Lower lobe of right lung (tissue), 2 donors: ENCODE measurements around the gene MYMX. TPM values are rescaled to one million over a fixed set of nuclear protein-coding genes. Genes with fewer than 3 reads are reported as not detected.

Experiments used
- ATAC-seq, 2 donors: fragments of 200-7000 bp; cut with Tn5 transposase; one replicate each; pipeline ENCODE4 v1.9.1; 2020 to 2022; ENCODE audit warnings: mild to moderate bottlenecking in 2 of 2, moderate library complexity in 2 of 2
- DNase-seq: peaks from one replicate; pipeline ENCODE4 v3.0.0-alpha.2; 2020
- H3K27ac ChIP-seq: fragments of 200-600 bp; one replicate; pipeline ENCODE4 v1.8.0; 2022
- H3K27me3 ChIP-seq: fragments of 200-600 bp; one replicate; pipeline ENCODE4 v1.8.0; 2022; ENCODE audit warnings: low read depth
- H3K36me3 ChIP-seq: fragments of 200-600 bp; one replicate; pipeline ENCODE4 v1.8.0; 2022; ENCODE audit warnings: mild to moderate bottlenecking
- H3K4me1 ChIP-seq: fragments of 200-600 bp; one replicate; pipeline ENCODE4 v1.8.0; 2022
- H3K4me3 ChIP-seq: fragments of 200-600 bp; one replicate; pipeline ENCODE4 v1.8.0; 2022; ENCODE audit warnings: mild to moderate bottlenecking
- H3K9me3 ChIP-seq: fragments of 200-600 bp; one replicate; pipeline ENCODE4 v1.8.0; 2022
- CTCF ChIP-seq: fragments of 200-600 bp; IDR thresholded peaks from one replicate; pipeline ENCODE4 v1.8.0; 2022; ENCODE audit warnings: antibody characterized with exemption, mild to moderate bottlenecking
- intact Hi-C: fragments of 100-400 bp; cut with DNase I; formaldehyde crosslinking; loops from one replicate; pipeline ENCODE4 v1.11.0; 2022
- total RNA-seq: library from RNA; stranded (reverse); fragmentation: NEBNext Ultra II Directional; extraction: Animal tissue kit (Norgen Biotek cat#: 25700); gene quantifications from one replicate; pipeline ENCODE4 v1.2.1, GENCODE V29; 2021
- donor health status: DM: no; HTN: yes; CAD: no; lungs with severe emphysema.

Gene MYMX
- total RNA-seq, 1 donor from 2014 or later: not detected

- DNase-seq (peak; percentile 96), ATAC-seq (peak; percentile 93)
- H3K4me3 ChIP-seq: peak within 1 kb of the TSS; percentile 87
- peak within 1 kb of the TSS; percentile 85 for H3K27ac ChIP-seq
- intact Hi-C loops: no loop called here
- no peaks in the 10 kb centered on the region for H3K9me3 ChIP-seq
- peak; percentile 16 for TF ChIP-seq CTCF
- peaks cover 35% of the 10 kb centered on the region for H3K4me1 ChIP-seq
- peaks cover 11% of the 10 kb centered on the region for H3K27me3 ChIP-seq
- peaks cover 3% of the 10 kb centered on the region for H3K36me3 ChIP-seq
These were observed 48.4 kb downstream of the MYMX start, which contains the start of gene NFKBIE for GRCh38 chr6:44265007-44265721. Gene NFKBIE (minus strand): TSS chr6:44265551. CDS start chr6:44265346, 205 bp downstream.

GRCh38 chr6:44265722-44266233, 49.1 kb downstream of the MYMX start:
- DNase-seq (peak; percentile 38), ATAC-seq (no peak)
- H3K4me1 ChIP-seq: peaks cover 35% of the 10 kb centered on the region
- no peak for TF ChIP-seq CTCF
- peak overlapping the region; percentile 87 for H3K4me3 ChIP-seq
- intact Hi-C loops: no loop called here
- peak overlapping the region; percentile 85 for H3K27ac ChIP-seq
- no peaks in the 10 kb centered on the region for H3K9me3 ChIP-seq
- no peaks in the 10 kb centered on the region for H3K36me3 ChIP-seq
- peaks cover 15% of the 10 kb centered on the region for H3K27me3 ChIP-seq

- Histone ChIP-seq H3K9me3 (no peaks in the 10 kb centered on the region), H3K4me3 (no peak overlapping the region), H3K27me3 (peaks cover 16% of the 10 kb centered on the region), H3K4me1 (peaks cover 35% of the 10 kb centered on the region), H3K27ac (no peak overlapping the region), H3K36me3 (no peaks in the 10 kb centered on the region)
- TF ChIP-seq CTCF: no peak
- intact Hi-C loops: no loop called here
- no peak for DNase-seq
- ATAC-seq: no peak
These were observed 49.6 kb downstream of the MYMX start for GRCh38 chr6:44266347-44266746.

GRCh38 chr6:44267252-44267651, 50.5 kb downstream of the MYMX start:
- no peaks in the 10 kb centered on the region for H3K9me3 ChIP-seq
- peak; percentile 20 for DNase-seq
- ATAC-seq: no peak
- intact Hi-C loops: no loop called here
- H3K27ac ChIP-seq: no peak overlapping the region
- peaks cover 27% of the 10 kb centered on the region for H3K4me1 ChIP-seq
- H3K36me3 ChIP-seq: no peaks in the 10 kb centered on the region
- no peak for TF ChIP-seq CTCF
- H3K27me3 ChIP-seq: peaks cover 25% of the 10 kb centered on the region
- H3K4me3 ChIP-seq: no peak overlapping the region

Other genes with a start within 250 kb of the MYMX start
- gene MRPL14, start 89.5 kb upstream of the MYMX start, total RNA-seq: 83.9 TPM
- 99.2 TPM for gene TMEM63B, start 89.4 kb upstream of the MYMX start, total RNA-seq
- 0.27 TPM for gene CAPN11, start 58.1 kb upstream of the MYMX start, total RNA-seq
- 36.2 TPM for gene SLC29A1, start 6.7 kb downstream of the MYMX start, total RNA-seq
- 680 TPM for gene HSP90AB1, start 30.2 kb downstream of the MYMX start, total RNA-seq
- gene SLC35B2, start 40.6 kb downstream of the MYMX start, total RNA-seq: 23.8 TPM
- 10.4 TPM for gene NFKBIE, start 48.6 kb downstream of the MYMX start, total RNA-seq
- not detected for gene TMEM151B, start 53.5 kb downstream of the MYMX start, total RNA-seq
- gene AARS2, start 96.4 kb downstream of the MYMX start, total RNA-seq: 12.0 TPM
- 1.8 TPM for gene SPATS1, start 125.7 kb downstream of the MYMX start, total RNA-seq
- gene CDC5L, start 170.8 kb downstream of the MYMX start, total RNA-seq: 18.3 TPM